Testis (tissue), 3 donors: ENCODE data around the gene TINAGL1. TPM values are rescaled to one million over a fixed set of nuclear protein-coding genes. Genes with fewer than 3 reads are reported as not detected.
A peak's percentile ranks its signal among the peaks of the same experiment; 100 is the strongest.

ENCODE experiments used
- DNase-seq: peaks from one replicate; pipeline ENCODE4 v3.0.0-alpha.2; 2019
- H3K27ac ChIP-seq, 2 donors: fragments of 200-600 bp; sonication (generic); one replicate each; pipeline ENCODE4 v1.5.1; 2019
- H3K27me3 ChIP-seq: fragments of 200-600 bp; sonication (generic); one replicate; pipeline ENCODE4 v1.5.1; 2019
- H3K36me3 ChIP-seq: fragments of 200-600 bp; sonication (generic); one replicate; pipeline ENCODE4 v1.5.1; 2017; ENCODE audit warnings: low read depth; ENCODE audit errors: missing control alignments
- H3K4me1 ChIP-seq: fragments of 200-600 bp; sonication (generic); one replicate; pipeline ENCODE4 v1.5.1; 2019
- H3K4me3 ChIP-seq, 2 donors: fragments of 200-600 bp; sonication (generic); one replicate each; pipeline ENCODE4 v1.5.1; 2017 to 2019
- H3K9me3 ChIP-seq: fragments of 200-600 bp; sonication (generic); one replicate; pipeline ENCODE4 v1.5.1; 2017
- CTCF ChIP-seq, 3 experiments: fragments of 450-650 bp in 2 of 3; fragments of 200-600 bp in 1 of 3; sonication (generic) in 1 of 3; IDR thresholded peaks; one replicate each; pipeline ENCODE4 v1.5.1; 2016 to 2019; ENCODE audit warnings: antibody characterized with exemption in 3 of 3, mild to moderate bottlenecking in 2 of 3, moderate library complexity in 1 of 3
- POLR2A ChIP-seq: fragments of 450-650 bp; IDR thresholded peaks from one replicate; pipeline ENCODE4 v1.6.1; 2017; ENCODE audit warnings: antibody characterized with exemption, mild to moderate bottlenecking, moderate library complexity
- WGBS, 2 donors: methylation state at CpG; one replicate each; pipeline ENCODE4 v1.1.5; 2018; 5-methylcytosine and 5-hydroxymethylcytosine counted together
- intact Hi-C: fragments of 100-400 bp; cut with DNase I; formaldehyde crosslinking; loops from one replicate; pipeline ENCODE4 v1.15.1; 2023; ENCODE audit warnings: low total_unique reads
- polyA plus RNA-seq: library from polyadenylated mRNA; stranded (reverse); fragments of 350-450 nt; fragmentation: Illumina TruSeq; extraction: RNeasy Lipid Tissue Mini Kit (QIAGEN cat#74804); gene quantifications from one replicate; pipeline ENCODE4 v1.2.3, GENCODE V29; 2014; ENCODE audit warnings: low read depth, low replicate concordance; ENCODE audit not compliant: insufficient read depth
- total RNA-seq, 2 donors: library from RNA; depleted of rRNA; stranded (reverse); fragments of >200 nt; gene quantifications; one replicate each; pipeline ENCODE4 v1.2.3, GENCODE V29; 2016

The TINAGL1 gene
- total and polyA plus RNA-seq, 3 donors from 2014 or later: 16.4 to 24.6 (median 23.2) TPM

GRCh38 chr1:31548907-31549808 is 27.2 kb upstream of the TINAGL1 start:
- no peaks in the 10 kb centered on the region for H3K36me3 ChIP-seq
- H3K9me3 ChIP-seq: no peaks in the 10 kb centered on the region
- no peaks in the 10 kb centered on the region for H3K27me3 ChIP-seq
- intact Hi-C loops: no loop called here
- TF ChIP-seq POLR2A (no peak), CTCF (IDR thresholded peaks at IDR 0.05) (peak; percentile 91 to 96 (median 94))
- 2 to 5% methylated on average over 18 to 24 of the region's 24 CpGs for WGBS, 2 donors
- H3K27ac ChIP-seq: no peak overlapping the region
- H3K4me3 ChIP-seq: peak overlapping the region in 1 of 2 donors; percentile 26
- H3K4me1 ChIP-seq: peaks cover 10% of the 10 kb centered on the region
- DNase-seq: peak; percentile 95

GRCh38 chr1:31549809-31550620 is 26.3 kb upstream of the TINAGL1 start:
- H3K27ac ChIP-seq: no peak overlapping the region
- no peaks in the 10 kb centered on the region for H3K9me3 ChIP-seq
- no peaks in the 10 kb centered on the region for H3K36me3 ChIP-seq
- no peaks in the 10 kb centered on the region for H3K27me3 ChIP-seq
- WGBS, 2 donors: 58% methylated on average over 7 of the region's 7 CpGs
- peaks cover 10% of the 10 kb centered on the region for H3K4me1 ChIP-seq
- peak overlapping the region in 1 of 2 donors; percentile 26 for H3K4me3 ChIP-seq
- no peak for DNase-seq
- intact Hi-C loops: no loop called here
- TF ChIP-seq CTCF (IDR thresholded peaks at IDR 0.05): no peak
- TF ChIP-seq POLR2A: no peak

DNA sequence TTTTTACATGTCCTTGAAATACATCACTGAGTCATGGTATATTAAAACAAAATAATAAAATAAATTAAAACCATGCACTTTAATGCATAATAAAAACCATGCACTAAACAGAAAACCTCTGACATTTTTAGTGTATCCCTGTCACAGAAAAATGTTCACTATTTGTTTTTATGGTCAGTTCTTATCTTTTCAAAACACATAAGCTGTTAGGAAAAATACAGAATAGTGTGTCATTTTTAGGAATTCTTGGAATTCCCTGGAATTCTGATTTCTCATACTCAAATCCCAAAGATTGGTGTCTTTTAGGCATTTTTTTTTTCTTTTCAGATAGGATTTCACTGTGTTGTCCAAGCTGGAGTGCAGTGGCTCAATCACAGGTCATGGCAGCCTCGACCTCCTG is 25.1 kb upstream of the TINAGL1 start:
- Histone ChIP-seq H3K27me3 (no peaks in the 10 kb centered on the region), H3K9me3 (no peaks in the 10 kb centered on the region), H3K27ac (no peak overlapping the region), H3K4me1 (peaks cover 10% of the 10 kb centered on the region), H3K4me3 (no peak overlapping the region), H3K36me3 (no peaks in the 10 kb centered on the region)
- DNase-seq: no peak
- TF ChIP-seq CTCF (IDR thresholded peaks at IDR 0.05) (no peak), POLR2A (no peak)
- WGBS, 2 donors: 85 to 87% methylated on average over 1 of the region's 1 CpG
- intact Hi-C loops: no loop called here

- Histone ChIP-seq H3K4me3 (no peak overlapping the region), H3K27me3 (no peaks in the 10 kb centered on the region), H3K9me3 (no peaks in the 10 kb centered on the region), H3K4me1 (peaks cover 10% of the 10 kb centered on the region), H3K36me3 (no peaks in the 10 kb centered on the region), H3K27ac (no peak overlapping the region)
- intact Hi-C loops: no loop called here
- TF ChIP-seq CTCF (IDR thresholded peaks at IDR 0.05): no peak
- TF ChIP-seq POLR2A: no peak
- 89 to 94% methylated on average over 7 of the region's 7 CpGs for WGBS, 2 donors
- DNase-seq: no peak
Measured at GRCh38 chr1:31552489-31552888, 23.8 kb upstream of the TINAGL1 start.
